Upper lobe of right lung (tissue), 1 donor: ENCODE measurements around the gene BSND. TPM values are rescaled to one million over a fixed set of nuclear protein-coding genes. Genes with fewer than 3 reads are reported as not detected.

Experiments used
- ATAC-seq: fragments of 200-7000 bp; cut with Tn5 transposase; one replicate; pipeline ENCODE4 v1.9.1; 2020; ENCODE audit warnings: mild to moderate bottlenecking, moderate library complexity
- DNase-seq: peaks from one replicate; pipeline ENCODE4 v3.0.0-alpha.2; 2020
- H3K27ac ChIP-seq: fragments of 200-600 bp; one replicate; pipeline ENCODE4 v1.8.0; 2022
- H3K27me3 ChIP-seq: fragments of 200-600 bp; one replicate; pipeline ENCODE4 v1.8.0; 2022; ENCODE audit warnings: mild to moderate bottlenecking
- H3K36me3 ChIP-seq: fragments of 200-600 bp; one replicate; pipeline ENCODE4 v1.8.0; 2022
- H3K4me1 ChIP-seq: fragments of 200-600 bp; one replicate; pipeline ENCODE4 v1.8.0; 2022
- H3K4me3 ChIP-seq: fragments of 200-600 bp; one replicate; pipeline ENCODE4 v1.8.0; 2022; ENCODE audit warnings: mild to moderate bottlenecking
- H3K9me3 ChIP-seq: fragments of 200-600 bp; one replicate; pipeline ENCODE4 v1.8.0; 2022
- CTCF ChIP-seq: fragments of 200-600 bp; IDR thresholded peaks from one replicate; pipeline ENCODE4 v1.8.0; 2022; ENCODE audit warnings: antibody characterized with exemption
- intact Hi-C: fragments of 100-400 bp; cut with DNase I; formaldehyde crosslinking; loops from one replicate; pipeline ENCODE4 v1.11.0; 2022
- total RNA-seq: library from RNA; stranded (reverse); fragmentation: NEBNext Ultra II Directional; extraction: Animal tissue kit (Norgen Biotek cat#: 25700); gene quantifications from one replicate; pipeline ENCODE4 v1.2.1, GENCODE V29; 2021
- donor health status: DM: no; HTN: yes; CAD: no; lungs with severe emphysema.

BSND gene
- total RNA-seq, 1 donor from 2014 or later = not detected

GRCh38 chr1:55038974-55039341 is 40.2 kb downstream of the BSND start:
- Histone ChIP-seq H3K9me3 (no peaks in the 10 kb centered on the region), H3K4me1 (no peaks in the 10 kb centered on the region), H3K36me3 (no peaks in the 10 kb centered on the region), H3K27ac (no peak overlapping the region), H3K4me3 (peak overlapping the region; percentile 41), H3K27me3 (peaks cover 39% of the 10 kb centered on the region)
- DNase-seq = no peak
- intact Hi-C loops = no loop called here
- no peak for ATAC-seq
- TF ChIP-seq CTCF = no peak

- intact Hi-C loops = no loop called here
- no peak for TF ChIP-seq CTCF
- peaks cover 38% of the 10 kb centered on the region for H3K27me3 ChIP-seq
- H3K9me3 ChIP-seq = no peaks in the 10 kb centered on the region
- no peaks in the 10 kb centered on the region for H3K36me3 ChIP-seq
- ATAC-seq (peak; percentile 80), DNase-seq (peak; percentile 83)
- no peaks in the 10 kb centered on the region for H3K4me1 ChIP-seq
- peak within 1 kb of the TSS; percentile 41 for H3K4me3 ChIP-seq
- peak within 1 kb of the TSS; percentile 47 for H3K27ac ChIP-seq
Measured at GRCh38 chr1:55039342-55040082, 40.8 kb downstream of the BSND start, which contains the start of gene PCSK9. PCSK9 (plus strand) TSS chr1:55039548; CDS start chr1:55039838, 290 bp downstream.

GRCh38 chr1:55040083-55040932 is 41.6 kb downstream of the BSND start:
- intact Hi-C loops = no loop called here
- no peaks in the 10 kb centered on the region for H3K9me3 ChIP-seq
- no peak for DNase-seq
- no peak for TF ChIP-seq CTCF
- H3K36me3 ChIP-seq = no peaks in the 10 kb centered on the region
- no peak overlapping the region for H3K27ac ChIP-seq
- peaks cover 31% of the 10 kb centered on the region for H3K27me3 ChIP-seq
- H3K4me3 ChIP-seq = peak overlapping the region; percentile 41
- peak; percentile 26 for ATAC-seq
- H3K4me1 ChIP-seq = no peaks in the 10 kb centered on the region

GRCh38 chr1:55040933-55041494 is 42.3 kb downstream of the BSND start:
- Histone ChIP-seq H3K9me3 (no peaks in the 10 kb centered on the region), H3K27me3 (peaks cover 25% of the 10 kb centered on the region), H3K27ac (no peak overlapping the region), H3K36me3 (no peaks in the 10 kb centered on the region), H3K4me1 (no peaks in the 10 kb centered on the region), H3K4me3 (peak overlapping the region; percentile 41)
- intact Hi-C loops = no loop called here
- no peak for DNase-seq
- TF ChIP-seq CTCF = no peak
- ATAC-seq = peak; percentile 29

GRCh38 chr1:55041613-55042012 is 42.9 kb downstream of the BSND start:
- no peak overlapping the region for H3K4me3 ChIP-seq

More at GRCh38 chr1:55041613-55042012, 42.9 kb downstream of the BSND start:
- Histone ChIP-seq H3K27ac (no peak overlapping the region), H3K9me3 (no peaks in the 10 kb centered on the region), H3K36me3 (no peaks in the 10 kb centered on the region), H3K4me1 (no peaks in the 10 kb centered on the region), H3K27me3 (peaks cover 25% of the 10 kb centered on the region)
- DNase-seq (no peak), ATAC-seq (no peak)
- no peak for TF ChIP-seq CTCF
- intact Hi-C loops = no loop called here
